Retina (tissue), 1 donor: ENCODE data around the gene RTTN.
A peak's percentile ranks its signal among the peaks of the same experiment; 100 is the strongest.

Experiments used
- DNase-seq: peaks from one replicate; pipeline ENCODE4 v3.0.0-alpha.2; 2016

RTTN gene

DNA sequence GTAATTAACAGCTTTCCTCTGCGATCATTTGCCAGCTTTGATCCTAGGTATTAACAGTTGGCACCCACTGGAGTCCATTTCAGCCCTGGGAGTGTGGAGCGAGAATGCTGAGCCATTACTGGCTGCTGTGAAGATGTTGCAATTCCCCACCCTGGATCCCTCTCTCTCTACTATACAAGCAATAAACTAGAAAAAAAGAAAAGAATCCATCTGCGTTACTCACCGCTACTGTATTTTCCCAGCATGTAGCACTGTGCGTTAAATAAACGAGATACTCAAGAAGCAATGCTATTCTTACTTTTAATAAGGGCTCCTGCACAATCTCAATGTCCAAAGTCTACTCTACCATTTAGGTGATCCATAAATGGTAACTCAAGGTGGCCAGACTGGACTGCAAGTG lies 8.5 kb downstream of the RTTN start:
- DNase-seq, result no peak

DNA sequence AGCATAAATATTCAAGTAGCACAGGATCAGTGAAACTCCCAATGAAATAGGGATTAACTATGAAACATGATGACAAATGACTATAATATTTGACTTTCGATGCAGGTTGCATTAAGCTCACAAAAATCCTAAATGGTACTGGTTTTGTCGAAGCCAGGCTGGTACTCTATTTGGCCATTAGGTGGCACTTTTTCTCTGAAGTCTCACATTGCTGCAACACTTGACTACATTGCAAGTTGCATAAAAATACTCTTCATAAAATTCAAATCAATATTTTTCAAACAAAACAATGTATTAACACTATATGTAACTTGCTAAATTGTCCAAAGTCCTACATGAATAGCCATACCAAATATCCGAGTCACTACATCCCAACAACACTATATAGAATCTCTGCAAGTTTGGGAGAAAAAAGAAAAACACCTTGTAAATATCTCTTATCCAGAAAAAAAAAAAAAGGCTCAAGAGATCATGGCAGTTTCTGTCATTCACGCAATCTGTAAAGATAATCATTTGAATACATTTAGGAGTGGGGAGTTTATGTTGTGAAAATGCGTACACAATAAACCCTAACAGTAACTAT lies 9.5 kb downstream of the RTTN start:
- peak; percentile 18 for DNase-seq

- DNase-seq, result no peak
These were observed 10.4 kb downstream of the RTTN start for GRCh38 chr18:70195014-70195614.

DNA sequence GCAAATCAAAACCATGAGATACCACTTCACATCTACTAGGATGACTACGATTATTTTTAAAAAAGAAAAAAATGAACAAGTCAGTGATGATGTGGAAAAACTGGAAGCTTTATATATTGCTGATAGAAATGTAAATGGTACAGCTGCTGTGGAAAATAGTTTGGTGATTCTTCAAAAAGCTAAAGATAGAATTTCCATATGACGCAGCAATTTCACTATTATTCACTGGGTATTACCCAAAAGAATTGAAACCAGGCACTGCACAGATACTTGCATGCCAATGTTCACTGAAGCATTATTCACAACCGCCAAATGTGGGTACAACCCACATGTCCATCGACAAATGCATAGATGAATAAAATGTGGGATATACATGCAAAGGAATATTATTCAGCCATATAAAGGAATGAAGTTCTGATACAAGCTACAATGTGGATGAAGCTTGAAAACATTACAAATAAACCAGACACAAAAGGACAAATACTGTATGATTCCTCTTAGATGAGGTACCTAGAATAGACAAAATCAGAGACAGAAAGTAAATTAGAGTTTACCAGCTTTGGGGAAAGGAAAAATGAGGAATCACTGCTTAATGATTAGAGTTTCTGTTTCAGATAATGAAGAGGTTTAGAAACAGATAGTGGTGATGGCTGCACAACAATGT lies 11.1 kb downstream of the RTTN start:
- DNase-seq, result no peak

DNA sequence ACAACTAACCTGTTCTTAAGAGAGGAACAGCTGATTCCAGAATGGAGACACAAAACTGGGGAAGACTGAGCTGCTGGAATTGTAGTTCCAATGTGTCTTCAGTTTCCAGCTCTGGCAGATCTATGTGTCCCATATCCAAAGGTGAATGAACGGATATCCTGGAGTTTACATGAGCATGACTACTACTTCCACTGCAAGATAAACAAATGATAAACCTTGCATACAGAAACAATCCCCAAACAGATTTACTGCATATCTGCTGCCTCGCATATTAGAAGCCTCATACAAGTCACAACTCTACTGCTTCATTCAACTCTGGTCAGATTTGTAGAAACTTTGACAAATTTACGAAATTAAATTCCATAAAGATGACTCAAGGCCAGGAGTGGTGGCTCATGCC lies 15.0 kb downstream of the RTTN start:
- no peak for DNase-seq

- no peak for DNase-seq
These were observed 17.4 kb downstream of the RTTN start for GRCh38 chr18:70188113-70188512.

DNA sequence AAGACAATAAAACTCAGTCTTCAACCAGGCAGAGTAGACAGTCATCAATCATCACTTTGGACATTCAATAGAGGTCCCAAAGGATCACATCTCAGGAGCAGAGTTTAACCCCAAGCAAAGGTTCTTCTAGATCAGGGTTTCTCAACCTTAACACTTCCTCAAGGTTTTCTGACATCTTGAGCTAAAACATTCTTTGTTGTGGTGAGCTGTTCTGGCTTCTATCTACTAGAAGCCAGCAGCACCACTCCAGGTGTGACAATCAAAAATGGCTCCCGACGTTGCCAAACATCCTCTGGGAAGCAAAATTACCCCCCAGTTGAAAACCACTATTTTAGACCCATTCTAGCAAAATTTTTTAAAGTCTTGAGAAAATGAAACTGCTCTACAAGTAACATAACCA lies 22.0 kb downstream of the RTTN start:
- DNase-seq, result no peak

GRCh38 chr18:70182548-70182947 lies 22.9 kb downstream of the RTTN start:
- DNase-seq, result no peak

GRCh38 chr18:70181725-70182124 lies 23.8 kb downstream of the RTTN start:
- no peak for DNase-seq

DNA sequence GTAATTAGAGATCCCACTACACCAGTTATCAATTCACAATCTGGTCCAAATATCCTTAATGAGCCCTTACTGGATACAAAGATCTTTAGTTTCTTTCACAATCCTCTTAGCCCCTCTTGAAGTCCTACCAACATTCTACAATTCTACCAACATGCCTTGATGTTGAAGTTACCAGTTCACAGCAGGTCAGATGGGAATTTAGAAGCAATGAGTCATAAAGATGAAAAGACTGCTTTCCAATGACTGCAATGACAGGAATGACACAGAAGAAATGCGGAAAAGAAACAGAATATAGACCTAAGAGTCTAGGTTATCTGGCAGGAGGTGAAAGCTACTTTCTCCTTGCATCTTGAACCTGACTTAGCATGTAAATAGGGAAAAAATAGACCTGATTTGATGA lies 24.5 kb downstream of the RTTN start:
- no peak for DNase-seq

DNA sequence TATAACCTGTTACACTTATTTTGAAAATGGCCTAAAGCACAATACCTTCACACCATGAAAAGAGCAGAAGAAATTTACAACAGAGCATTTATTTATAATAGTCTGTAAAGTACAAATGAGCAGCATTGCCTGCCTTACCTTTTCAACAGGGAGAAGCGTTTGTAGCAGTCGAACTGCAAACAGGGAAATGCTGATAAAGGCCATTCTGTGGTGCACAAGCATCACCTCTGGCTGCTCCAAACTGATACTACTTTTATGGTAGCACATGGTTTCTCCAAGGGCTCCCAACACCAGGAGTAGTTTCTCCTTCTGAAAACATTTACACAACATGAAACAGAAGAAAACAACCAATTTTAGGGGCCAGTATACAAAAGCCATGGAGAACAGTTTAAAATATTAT lies 28.9 kb downstream of the RTTN start:
- DNase-seq, result no peak

DNA sequence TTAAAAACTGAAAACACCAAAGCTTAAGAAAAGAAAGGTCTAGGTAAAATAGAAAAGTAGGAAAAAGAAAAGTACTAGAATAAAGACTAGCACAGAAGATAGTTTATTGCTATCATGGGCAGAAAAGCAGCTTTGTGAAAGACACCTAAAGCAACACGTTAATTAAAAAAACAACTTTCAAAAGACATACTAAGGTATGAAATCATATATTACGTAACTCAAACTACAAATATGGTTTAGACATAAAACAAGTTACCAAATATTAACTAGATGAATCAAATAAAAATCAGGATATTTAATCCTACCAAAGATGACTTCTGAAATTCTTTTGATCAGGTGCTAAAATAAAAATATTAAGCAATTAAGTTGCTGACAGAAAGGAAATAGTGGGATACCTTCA lies 30.3 kb downstream of the RTTN start:
- no peak for DNase-seq

GRCh38 chr18:70172225-70172624 lies 33.3 kb downstream of the RTTN start:
- no peak for DNase-seq

DNA sequence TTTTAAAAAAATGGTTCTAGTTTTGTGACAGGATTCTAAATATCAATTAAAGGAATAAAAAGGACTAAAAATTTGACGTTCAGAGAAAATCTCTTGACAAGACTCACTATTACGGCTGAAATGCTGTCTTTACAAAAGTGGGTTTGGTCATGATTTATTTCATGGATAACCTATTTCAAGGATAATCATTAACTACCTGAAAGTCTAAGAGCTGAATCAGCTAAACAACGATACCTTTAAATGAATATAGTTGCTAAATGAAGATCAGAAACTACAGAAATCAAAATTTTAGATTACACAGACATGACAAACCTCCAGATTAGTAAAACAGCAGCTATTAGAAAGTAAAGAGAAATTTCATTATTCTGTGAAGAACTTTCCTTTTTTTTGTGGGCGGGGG lies 35.7 kb downstream of the RTTN start:
- DNase-seq, result no peak

DNA sequence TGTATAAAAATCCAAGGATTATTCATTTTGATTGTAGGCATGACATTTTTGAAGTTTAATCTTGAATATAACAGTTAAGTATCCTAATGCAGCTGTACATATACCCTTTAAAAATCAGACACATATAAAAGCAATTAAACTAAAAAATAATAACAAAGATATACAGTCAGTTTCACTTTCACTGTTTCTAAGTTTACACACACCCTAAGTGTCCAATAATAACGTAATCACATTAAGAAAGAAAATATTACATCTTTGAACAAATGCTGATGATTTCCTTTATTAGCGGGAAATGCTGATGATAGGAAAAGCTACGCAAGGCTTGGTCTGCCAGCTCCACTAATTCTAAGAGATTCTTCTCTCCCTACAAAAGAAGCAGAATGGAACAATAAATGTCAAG lies 38.8 kb downstream of the RTTN start:
- no peak for DNase-seq

DNA sequence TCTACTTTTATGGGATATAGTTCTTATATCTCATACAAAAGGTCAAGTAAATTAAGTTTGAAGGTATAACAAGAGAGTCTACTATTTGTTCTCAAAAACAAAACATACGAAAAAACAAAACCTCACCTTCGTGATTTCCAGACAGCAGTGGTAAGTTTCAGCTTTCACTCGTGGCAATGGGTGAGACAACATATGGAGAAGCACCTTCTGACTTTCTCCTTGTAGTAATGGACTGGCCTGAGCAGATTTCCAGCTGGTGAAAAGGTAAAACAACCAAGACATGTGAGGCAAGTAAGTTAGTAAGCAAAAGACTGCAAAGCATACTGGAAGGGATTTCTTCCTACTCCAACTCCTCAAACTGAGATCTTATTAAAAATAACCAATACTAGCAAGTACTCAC lies 39.6 kb downstream of the RTTN start:
- no peak for DNase-seq

GRCh38 chr18:70160073-70160678 lies 45.3 kb downstream of the RTTN start:
- DNase-seq, result no peak

GRCh38 chr18:70158992-70159717 lies 46.3 kb downstream of the RTTN start:
- DNase-seq, result no peak

GRCh38 chr18:70156886-70157285 lies 48.6 kb downstream of the RTTN start:
- DNase-seq, result no peak

GRCh38 chr18:70154591-70155194 lies 50.8 kb downstream of the RTTN start:
- no peak for DNase-seq

GRCh38 chr18:70151614-70152013 lies 53.9 kb downstream of the RTTN start:
- no peak for DNase-seq

GRCh38 chr18:70149616-70150301 lies 55.7 kb downstream of the RTTN start:
- no peak for DNase-seq

DNA sequence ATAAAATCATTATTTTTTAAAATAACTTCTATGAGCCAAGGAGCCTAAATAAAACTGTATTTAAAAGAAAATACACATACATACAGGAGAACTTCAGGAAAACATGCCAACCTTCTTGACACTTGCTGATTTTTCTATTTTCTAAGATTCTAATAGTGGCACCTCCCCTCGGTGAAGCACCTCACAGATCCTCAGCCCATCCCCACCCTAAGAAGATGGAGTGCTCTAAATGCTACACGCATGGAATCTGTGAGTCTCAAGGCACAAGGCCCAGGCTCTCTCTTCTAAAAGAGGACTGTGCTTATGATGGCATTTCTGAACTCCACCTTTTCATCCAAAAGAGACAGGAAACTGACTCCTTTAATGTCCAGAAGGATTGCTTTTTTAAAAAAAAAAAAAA lies 56.3 kb downstream of the RTTN start:
- DNase-seq, result no peak
